Gastrocnemius medialis (tissue), 4 donors: ENCODE measurements around the gene CYB5R3. TPM values are rescaled to one million over a fixed set of nuclear protein-coding genes. Genes with fewer than 3 reads are reported as not detected.
"Not testable (repeated sequence)": the region's sequence is repeated elsewhere in the genome, so short reads cannot be mapped to it uniquely, and the experiment has no call there.

ENCODE experiments used
- ATAC-seq, 2 donors: fragments of 150-250 bp; one replicate each; pipeline ENCODE4 v1.9.1; 2016
- DNase-seq, 2 donors: peaks; one replicate each; pipeline ENCODE4 v3.0.0-alpha.2; 2019
- H3K27ac ChIP-seq, 4 donors: fragments of 200-600 bp; sonication (generic); 1 replicate in 1 of 4; 2 replicates in 3 of 4; pipeline ENCODE4 v1.5.1; 2016 to 2018; ENCODE audit warnings: mild to moderate bottlenecking in 2 of 4, moderate library complexity in 1 of 4
- H3K27me3 ChIP-seq, 3 donors: fragments of 200-600 bp; sonication (generic) in 2 of 3; 1 replicate in 1 of 3; 2 replicates in 2 of 3; pipeline versions ENCODE4 v1.5.1 to v1.6.0; 2016 to 2019; ENCODE audit warnings: mild to moderate bottlenecking in 1 of 3, moderate library complexity in 1 of 3
- H3K36me3 ChIP-seq, 2 donors: fragments of 200-600 bp; sonication (generic) in 1 of 2; one replicate each; pipeline ENCODE4 v1.5.1; 2017 to 2018
- H3K4me1 ChIP-seq, 2 donors: fragments of 200-600 bp; sonication (generic) in 1 of 2; one replicate each; pipeline ENCODE4 v1.5.1; 2016 to 2017; ENCODE audit warnings: mild to moderate bottlenecking in 2 of 2
- H3K4me3 ChIP-seq, 4 donors: fragments of 200-600 bp; sonication (generic) in 3 of 4; 1 replicate in 1 of 4; 2 replicates in 3 of 4; pipeline ENCODE4 v1.5.1; 2016 to 2019; ENCODE audit warnings: mild to moderate bottlenecking in 2 of 4
- H3K9me3 ChIP-seq, 3 donors: fragments of 200-600 bp; sonication (generic) in 2 of 3; 1 replicate in 1 of 3; 2 replicates in 2 of 3; pipeline ENCODE4 v1.5.1; 2016 to 2019
- POLR2A ChIP-seq, 2 donors: fragments of 450-650 bp; IDR thresholded peaks; one replicate each; pipeline ENCODE4 v1.6.1; 2017; ENCODE audit warnings: antibody characterized with exemption in 2 of 2, mild to moderate bottlenecking in 2 of 2, moderate library complexity in 2 of 2
- in situ Hi-C, 4 donors: fragments of 200-750 bp; cut with MboI; loops; one replicate each; pipeline versions ENCODE4 v1.15.0 to v1.8.0; 2017; ENCODE audit warnings: low sequenced_read_pairs in 4 of 4
- intact Hi-C: fragments of 100-400 bp; cut with DNase I; formaldehyde crosslinking; loops from one replicate; pipeline ENCODE4 v1.15.1; 2023; ENCODE audit warnings: low total_unique reads
- total RNA-seq, 4 donors: library from RNA; depleted of rRNA; stranded (reverse); fragments of >200 nt; gene quantifications; one replicate each; pipeline versions ENCODE4 v1.1.0 to v1.2.3, GENCODE V29; 2016
- TF ChIP-seq, protein P1 (sequence below), 5 experiments: fragments of 450-650 bp in 3 of 5; fragments of 200-600 bp in 2 of 5; sonication (generic) in 2 of 5; IDR thresholded peaks in 4 of 5; conservative IDR thresholded peaks in 1 of 5; 1 replicate in 4 of 5; 2 replicates in 1 of 5; pipeline ENCODE4 v1.5.1; 2016 to 2019; ENCODE audit warnings: antibody characterized with exemption in 5 of 5, mild to moderate bottlenecking in 3 of 5, moderate library complexity in 3 of 5

Gene CYB5R3
- total RNA-seq, 4 donors from 2014 or later, result 44.3 to 163 (median 105) TPM

DNA sequence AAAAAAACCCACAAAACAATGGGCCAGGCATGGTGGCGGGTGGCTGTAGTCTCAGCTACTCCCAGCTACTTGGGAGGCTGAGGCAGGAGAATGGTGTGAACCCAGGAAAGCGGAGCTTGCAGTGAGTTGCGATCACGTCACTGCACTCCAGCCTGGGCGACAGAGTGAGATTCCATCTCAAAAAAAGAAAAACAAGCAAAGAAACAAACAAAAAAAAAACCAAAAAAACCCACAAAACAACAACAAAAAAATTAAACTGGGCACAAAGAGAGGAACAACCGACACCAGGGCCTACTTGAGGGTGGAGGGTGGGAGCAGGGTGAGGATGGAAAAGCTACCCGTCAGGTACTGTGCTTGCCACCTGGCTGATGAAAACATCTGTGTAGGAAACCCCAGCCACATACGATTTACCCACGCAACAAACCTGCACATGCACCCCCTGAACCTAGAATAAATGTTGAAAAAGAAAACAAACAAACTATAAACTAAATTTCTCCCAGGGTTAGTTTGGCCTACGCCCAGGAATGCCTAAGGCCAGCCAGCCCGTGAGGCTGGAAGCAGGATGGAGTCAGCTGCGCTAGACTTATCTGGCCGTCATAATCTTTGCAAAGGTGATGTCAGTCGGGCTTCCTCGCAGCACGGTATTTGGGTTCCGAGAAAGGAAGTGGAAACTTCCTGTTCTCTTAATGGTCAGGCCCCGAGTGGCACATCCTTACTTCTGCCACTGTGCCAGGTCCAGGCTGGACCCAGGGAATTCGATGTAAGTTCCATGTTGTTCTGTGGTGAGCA is 21.9 kb upstream of the CYB5R3 start:
- DNase-seq, result no peak
- ATAC-seq, result peak in 1 of 2 donors; percentile 47
- Histone ChIP-seq H3K27me3 (no peaks in the 10 kb centered on the region), H3K9me3 (no peaks in the 10 kb centered on the region), H3K27ac (peak overlapping the region in 3 of 4 donors; percentile 15 to 50 (median 36)), H3K4me3 (no peak overlapping the region), H3K36me3 (no peaks in the 10 kb centered on the region), H3K4me1 (peaks cover 5 to 11% of the 10 kb centered on the region in 2 donors)
- intact Hi-C loops (no loop called here), in situ Hi-C loops (loop anchor here in 3 of 4 donors (25.0 kb wide), 2 partner anchors 116 to 141 kb away; no protein-coding TSS in a partner anchor)
- TF ChIP-seq POLR2A (IDR thresholded peaks at IDR 0.05), result no peak
- TF ChIP-seq, protein P1, sequence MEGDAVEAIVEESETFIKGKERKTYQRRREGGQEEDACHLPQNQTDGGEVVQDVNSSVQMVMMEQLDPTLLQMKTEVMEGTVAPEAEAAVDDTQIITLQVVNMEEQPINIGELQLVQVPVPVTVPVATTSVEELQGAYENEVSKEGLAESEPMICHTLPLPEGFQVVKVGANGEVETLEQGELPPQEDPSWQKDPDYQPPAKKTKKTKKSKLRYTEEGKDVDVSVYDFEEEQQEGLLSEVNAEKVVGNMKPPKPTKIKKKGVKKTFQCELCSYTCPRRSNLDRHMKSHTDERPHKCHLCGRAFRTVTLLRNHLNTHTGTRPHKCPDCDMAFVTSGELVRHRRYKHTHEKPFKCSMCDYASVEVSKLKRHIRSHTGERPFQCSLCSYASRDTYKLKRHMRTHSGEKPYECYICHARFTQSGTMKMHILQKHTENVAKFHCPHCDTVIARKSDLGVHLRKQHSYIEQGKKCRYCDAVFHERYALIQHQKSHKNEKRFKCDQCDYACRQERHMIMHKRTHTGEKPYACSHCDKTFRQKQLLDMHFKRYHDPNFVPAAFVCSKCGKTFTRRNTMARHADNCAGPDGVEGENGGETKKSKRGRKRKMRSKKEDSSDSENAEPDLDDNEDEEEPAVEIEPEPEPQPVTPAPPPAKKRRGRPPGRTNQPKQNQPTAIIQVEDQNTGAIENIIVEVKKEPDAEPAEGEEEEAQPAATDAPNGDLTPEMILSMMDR (IDR thresholded peaks at IDR 0.05 in 4 of 5, conservative IDR thresholded peaks at IDR 0.05 in 1 of 5), result no peak

DNA sequence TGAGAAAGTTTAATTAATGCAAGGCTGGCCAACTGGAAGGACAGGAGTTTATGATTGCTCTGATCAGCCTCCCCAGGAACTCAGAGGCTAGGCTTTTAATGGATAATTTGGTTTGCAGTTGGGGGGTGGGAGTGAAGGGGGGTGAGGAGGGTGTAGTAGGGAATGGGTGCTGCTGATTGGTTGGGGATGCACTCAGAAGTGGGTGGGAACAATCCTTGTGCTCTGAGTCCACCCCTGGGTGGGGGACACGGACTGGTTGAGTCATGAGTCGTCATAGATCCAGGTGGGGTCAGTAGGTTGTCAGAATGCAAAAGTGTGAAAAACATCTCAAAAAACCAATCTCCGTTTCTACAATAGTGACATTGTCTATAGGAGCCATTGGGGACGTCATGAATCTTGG is 20.9 kb upstream of the CYB5R3 start:
- no peaks in the 10 kb centered on the region for H3K27me3 ChIP-seq
- H3K4me1 ChIP-seq, result peaks cover 0 to 11% of the 10 kb centered on the region in 2 donors
- TF ChIP-seq POLR2A (IDR thresholded peaks at IDR 0.05), result no peak
- TF ChIP-seq, protein P1 (IDR thresholded peaks at IDR 0.05 in 4 of 5, conservative IDR thresholded peaks at IDR 0.05 in 1 of 5), result no peak
- ATAC-seq, result no peak
- H3K9me3 ChIP-seq, result no peaks in the 10 kb centered on the region
- in situ Hi-C loops (loop anchor here in 3 of 4 donors (25.0 kb wide), 2 partner anchors 117 to 142 kb away; no protein-coding TSS in a partner anchor), intact Hi-C loops (no loop called here)
- no peaks in the 10 kb centered on the region for H3K36me3 ChIP-seq
- no peak for DNase-seq
- H3K4me3 ChIP-seq, result no peak overlapping the region
- no peak overlapping the region for H3K27ac ChIP-seq

DNA sequence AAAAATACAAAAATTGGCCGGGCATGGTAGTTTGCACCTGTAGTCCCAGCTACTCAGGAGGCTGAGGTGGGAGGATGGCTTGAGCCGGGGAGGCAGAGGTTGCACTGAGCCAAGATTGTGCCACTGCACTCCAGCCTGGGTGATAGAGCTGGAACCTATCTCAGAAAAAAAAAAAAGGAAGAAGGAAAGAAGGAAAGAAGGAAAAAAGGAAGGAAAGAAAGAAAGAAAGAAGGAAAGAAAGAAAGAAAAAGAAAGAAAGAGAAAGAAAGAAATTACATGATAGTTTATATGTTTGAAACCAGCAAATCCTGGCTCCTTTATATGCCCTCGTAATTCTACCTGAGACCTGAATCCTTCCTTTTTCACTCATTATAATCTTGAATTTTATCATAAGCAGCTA is 17.2 kb upstream of the CYB5R3 start:
- H3K36me3 ChIP-seq, H3K27me3 ChIP-seq, H3K27ac ChIP-seq, ATAC-seq, H3K4me3 ChIP-seq, intact Hi-C loops, H3K9me3 ChIP-seq, H3K4me1 ChIP-seq, DNase-seq: not testable (repeated sequence)
- in situ Hi-C loops, result loop anchor here (10.0 to 25.0 kb wide), 4 partner anchors 48 to 146 kb away; no protein-coding TSS in a partner anchor

DNA sequence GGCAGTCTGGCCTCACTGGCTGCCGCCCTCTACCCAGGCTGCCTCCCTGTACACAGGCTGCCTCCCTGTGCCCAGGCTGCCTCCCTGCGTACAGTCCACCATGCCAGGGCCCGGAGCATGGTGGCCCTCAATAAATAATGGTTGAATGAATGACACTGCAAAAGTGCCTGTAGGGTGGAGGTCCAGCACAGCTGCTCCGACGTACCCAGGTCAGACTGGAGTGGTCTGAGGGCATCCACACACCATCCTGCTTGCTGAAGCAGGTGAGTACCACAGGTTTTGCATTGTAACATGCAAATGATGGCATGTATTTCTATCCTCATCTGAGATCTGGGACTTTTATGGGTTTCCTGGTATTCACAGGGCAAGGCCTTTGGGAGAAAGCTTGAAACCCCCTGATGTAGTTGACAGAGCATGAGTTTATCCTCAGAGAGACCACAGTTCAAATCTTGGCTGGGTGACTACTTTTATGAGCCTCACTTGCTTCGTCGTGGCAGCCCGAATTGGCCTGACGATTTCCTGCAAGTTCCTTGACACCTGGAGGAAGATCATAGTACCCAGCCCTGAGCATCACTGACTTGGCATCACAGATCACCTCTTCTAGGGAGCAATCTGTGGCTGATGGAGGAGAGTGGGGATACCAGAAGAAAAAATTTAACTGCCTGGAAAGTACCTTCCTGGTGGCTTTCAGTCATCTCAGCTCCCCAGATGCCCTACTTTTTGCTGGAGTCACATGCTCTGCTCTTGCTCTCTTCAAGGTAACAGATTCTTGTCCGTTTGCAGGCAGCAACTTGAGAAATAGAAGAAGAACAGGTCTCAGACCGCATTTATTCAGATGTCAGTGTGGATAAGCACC is 16.0 kb upstream of the CYB5R3 start:
- ATAC-seq, result no peak
- Histone ChIP-seq H3K4me1 (peaks cover 6 to 9% of the 10 kb centered on the region in 2 donors), H3K27me3 (no peaks in the 10 kb centered on the region), H3K9me3 (no peaks in the 10 kb centered on the region), H3K27ac (no peak overlapping the region), H3K36me3 (no peaks in the 10 kb centered on the region), H3K4me3 (no peak overlapping the region)
- TF ChIP-seq, protein P1 (IDR thresholded peaks at IDR 0.05 in 4 of 5, conservative IDR thresholded peaks at IDR 0.05 in 1 of 5), result no peak
- TF ChIP-seq POLR2A (IDR thresholded peaks at IDR 0.05), result no peak
- no peak for DNase-seq
- in situ Hi-C loops, result loop anchor here (10.0 to 25.0 kb wide), 4 partner anchors 50 to 147 kb away; no protein-coding TSS in a partner anchor
- intact Hi-C loops, result loop anchor here (5.0 kb wide), 2 partner anchors 117 to 192 kb away; partner anchors contain the start of gene ARFGAP3
